HG03354 (cell line): ENCODE results near the gene ELL2.

Source experiments
- ATAC-seq: cut with Tn5 transposase; IDR thresholded peaks from one replicate; pipeline ENCODE4 v1.9.1; 2021; ENCODE audit warnings: mild to moderate bottlenecking; ENCODE audit not compliant: unreplicated experiment, poor library complexity, severe bottlenecking

ELL2 gene

GRCh38 chr5:95891499-95891898 is 70.2 kb downstream of the ELL2 start:
- no peak for ATAC-seq

DNA sequence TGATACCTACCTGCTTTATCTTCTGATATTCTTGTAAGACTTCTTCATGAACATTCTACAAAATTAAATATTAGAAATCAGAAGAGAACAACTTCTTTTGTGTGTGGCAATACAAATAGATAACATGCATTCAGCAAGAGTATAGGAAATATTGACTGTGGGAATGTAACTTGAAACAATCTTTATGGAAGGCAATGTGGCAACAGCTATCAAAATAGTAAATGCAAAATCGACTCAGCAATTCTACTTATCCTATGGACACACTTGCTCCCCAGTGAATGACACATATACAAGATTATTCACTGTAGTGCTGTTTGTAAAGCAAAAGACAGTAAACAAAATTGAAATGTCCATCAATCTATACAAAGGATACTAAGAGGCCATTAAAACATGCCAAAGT is 72.6 kb downstream of the ELL2 start:
- ATAC-seq: no peak

DNA sequence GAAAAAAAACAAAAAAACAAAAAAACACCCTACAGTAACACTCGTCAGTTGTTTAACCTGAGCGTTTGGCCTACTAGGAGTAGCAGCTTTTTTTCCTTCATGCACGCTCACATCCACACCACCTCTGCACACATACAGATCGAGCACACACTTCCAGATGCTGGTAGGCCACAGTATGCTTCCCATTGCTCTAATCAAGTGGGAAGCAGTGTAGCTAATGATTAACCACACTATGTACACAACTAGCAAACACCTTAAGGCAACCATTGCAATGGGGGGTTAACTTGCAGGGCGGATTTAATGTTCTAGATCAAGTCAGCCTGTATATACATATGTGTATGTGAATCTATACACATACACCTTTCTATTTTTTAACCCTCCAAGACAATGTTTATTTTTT is 73.7 kb downstream of the ELL2 start:
- no peak for ATAC-seq

- ATAC-seq: no peak
Measured at GRCh38 chr5:95886340-95887044, 75.2 kb downstream of the ELL2 start.

- no peak for ATAC-seq
Measured at GRCh38 chr5:95884511-95884910, 77.1 kb downstream of the ELL2 start.

DNA sequence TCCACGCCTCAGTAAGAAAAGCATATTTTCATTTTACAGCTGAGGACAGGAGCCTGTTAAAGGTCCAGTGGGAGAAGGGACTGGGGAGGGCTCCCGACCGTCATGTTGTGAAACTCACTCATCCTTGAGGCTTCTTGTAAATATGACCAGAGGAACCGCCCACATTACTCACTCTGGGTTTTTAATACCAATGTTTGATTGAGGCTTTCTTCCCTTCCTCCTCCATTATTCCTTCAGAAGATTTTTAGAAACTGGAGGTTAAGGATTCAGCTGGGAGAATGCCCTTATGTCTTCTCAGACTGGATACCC is 77.7 kb downstream of the ELL2 start:
- peak; percentile 57 for ATAC-seq

DNA sequence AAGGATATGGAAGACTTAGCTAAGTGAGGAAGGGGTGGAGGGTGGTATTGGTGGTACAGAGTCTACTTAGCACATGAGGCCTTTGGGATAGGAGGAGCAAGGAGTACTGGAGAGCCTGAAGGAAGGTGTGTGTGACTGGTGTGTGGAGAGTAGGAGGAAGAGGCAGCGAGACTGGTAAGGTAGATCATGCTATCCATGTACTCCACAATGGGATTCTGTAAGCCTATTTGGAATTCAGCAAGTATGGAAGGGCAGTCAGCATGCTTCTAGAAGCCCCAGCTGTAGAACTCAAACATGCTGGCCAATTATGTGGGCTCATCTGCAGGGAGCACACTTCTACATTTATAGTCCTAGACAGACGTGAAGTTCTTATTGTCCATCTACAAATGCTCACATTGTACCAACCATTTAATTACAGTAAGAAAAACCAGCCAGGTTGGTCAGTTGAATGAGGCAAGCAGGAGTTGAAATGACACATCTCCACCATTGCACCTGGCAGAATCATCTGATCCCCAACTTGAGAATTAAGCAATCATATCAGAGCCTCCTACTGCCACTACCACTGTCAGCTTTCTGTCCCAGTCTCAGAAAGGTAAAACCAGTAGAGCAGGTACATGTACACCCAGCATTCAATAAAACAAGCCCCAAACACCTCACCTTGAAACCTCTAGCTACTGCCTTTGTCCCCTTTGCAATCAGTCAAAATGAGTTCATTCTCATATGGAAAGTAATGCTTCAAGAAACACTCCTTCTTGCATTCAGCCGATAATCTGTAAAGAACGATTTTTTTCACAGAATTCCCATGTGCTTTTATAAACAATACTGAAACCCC is 78.2 kb downstream of the ELL2 start:
- peak; percentile 50 for ATAC-seq

DNA sequence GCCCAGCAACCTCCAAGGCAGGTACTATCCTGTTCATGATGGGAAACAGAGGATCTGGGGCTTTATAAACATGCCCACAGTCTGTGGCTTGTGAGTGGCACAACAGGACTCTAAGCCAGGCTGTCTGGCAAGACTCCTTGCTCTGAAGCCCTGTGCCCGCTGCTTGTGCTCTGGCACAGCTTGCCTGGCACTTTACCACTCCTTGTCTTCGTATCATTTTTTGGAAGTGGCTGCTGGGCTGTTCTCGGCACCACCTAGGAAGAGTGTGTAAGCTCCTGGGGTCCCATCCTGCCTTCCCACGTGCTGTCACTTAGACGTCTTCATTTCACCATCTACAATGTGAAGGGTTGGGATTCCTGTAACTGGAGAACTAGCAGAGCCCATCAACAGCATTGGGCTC is 79.8 kb downstream of the ELL2 start:
- ATAC-seq: no peak

GRCh38 chr5:95880081-95880926 is 81.3 kb downstream of the ELL2 start:
- no peak for ATAC-seq

- ATAC-seq: no peak
Measured at GRCh38 chr5:95879661-95880060, 82.0 kb downstream of the ELL2 start.

- no peak for ATAC-seq
Measured at GRCh38 chr5:95878417-95879323, 83.0 kb downstream of the ELL2 start.

GRCh38 chr5:95876782-95877181 is 84.9 kb downstream of the ELL2 start:
- ATAC-seq: no peak

DNA sequence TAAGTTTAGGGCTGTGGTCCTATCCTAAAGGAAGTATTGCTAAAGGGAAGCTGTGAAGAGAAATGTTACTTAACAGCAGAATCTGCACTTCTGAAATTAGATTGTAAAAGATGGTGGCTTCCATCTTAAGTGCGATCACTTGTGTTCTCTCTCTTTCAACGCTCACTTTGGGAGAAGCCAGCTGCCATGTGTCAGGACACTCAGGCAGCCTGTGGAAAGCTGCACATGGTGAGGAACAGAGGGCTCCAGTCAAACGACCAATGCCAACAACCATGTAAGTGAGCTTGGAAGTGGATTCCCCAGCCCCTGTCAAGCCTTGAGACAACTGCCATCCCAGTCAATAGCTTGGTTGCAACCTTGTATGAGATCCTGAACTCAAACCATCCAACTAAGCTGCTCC is 87.4 kb downstream of the ELL2 start:
- no peak for ATAC-seq

GRCh38 chr5:95873351-95873750 is 88.3 kb downstream of the ELL2 start:
- no peak for ATAC-seq

- ATAC-seq: no peak
Measured at GRCh38 chr5:95872346-95873268, 89.0 kb downstream of the ELL2 start.

DNA sequence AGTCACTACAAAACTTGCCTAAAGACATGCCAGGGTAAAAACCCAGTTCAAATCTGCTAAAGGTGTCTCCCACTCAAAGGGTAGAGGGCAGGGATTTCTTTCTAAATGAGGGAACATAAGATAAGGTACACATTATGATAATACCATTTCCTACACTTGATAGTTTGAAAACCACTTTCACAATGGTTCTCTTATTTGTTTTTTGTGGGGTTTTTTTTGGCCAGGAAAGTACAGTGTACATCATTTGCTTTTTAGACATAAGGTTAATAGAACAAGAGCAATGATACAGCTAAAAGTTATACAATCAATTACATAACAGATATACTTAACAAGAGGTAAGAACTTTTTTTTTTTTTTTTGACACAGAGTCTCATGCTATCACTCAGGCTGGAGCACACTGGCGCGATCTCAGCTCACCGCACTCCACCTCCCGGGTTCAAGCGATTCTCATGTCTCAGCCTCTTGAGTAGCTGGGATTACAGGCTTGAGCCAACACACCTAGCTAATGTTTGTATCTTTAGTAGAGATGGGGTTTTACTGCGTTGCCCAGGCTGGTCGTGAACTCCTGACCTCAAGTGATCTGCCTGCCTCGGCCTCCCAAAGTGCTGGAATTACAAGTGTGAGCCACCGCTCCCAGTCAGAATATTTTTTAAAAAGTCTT is 90.4 kb downstream of the ELL2 start:
- ATAC-seq: no peak

- peak; percentile 71 for ATAC-seq
Measured at GRCh38 chr5:95870105-95870672, 91.5 kb downstream of the ELL2 start.
